GM12878 (cell line): ENCODE results near the gene TERB2. TPM values are rescaled to one million over a fixed set of nuclear protein-coding genes. Genes with fewer than 3 reads are reported as not detected.
"Not testable (repeated sequence)": the region's sequence is repeated elsewhere in the genome, so short reads cannot be mapped to it uniquely, and the experiment has no call there.

Experiments
- ATAC-seq: fragments of 200-7000 bp; cut with Tn5 transposase; 3 replicates; pipeline ENCODE4 v1.9.1; 2020; ENCODE audit warnings: mild to moderate bottlenecking, moderate library complexity
- BruUV-seq: library from RNA; stranded (reverse); fragments of 400-500 nt; replicated peaks from 2 replicates; lab custom pipeline; 2021; lab: Mats Ljungman, UMichigan
- CTCF ChIA-PET: fragments of 300-600 bp; sonication (Branson Sonifier 250); formaldehyde crosslinking; extraction: SDS; loops from one replicate; lab custom pipeline; 2021; ENCODE audit warnings: inconsistent platforms; lab: Yijun Ruan, JAX
- POLR2A ChIA-PET: fragments of 350-600 bp; formaldehyde crosslinking; extraction: SDS; loops from one replicate; lab custom pipeline; 2021; ENCODE audit warnings: inconsistent platforms; lab: Charles Lee
- RAD21 ChIA-PET: fragments of 300-600 bp; sonication (Branson Sonifier 250); formaldehyde crosslinking; loops from one replicate; lab custom pipeline; 2023; ENCODE audit warnings: antibody characterized with exemption; ENCODE audit not compliant: unreplicated experiment; lab: Charles Lee
- SMC1A ChIA-PET: fragments of 300-600 bp; sonication (Branson Sonifier 250); formaldehyde crosslinking; loops from one replicate; lab custom pipeline; 2023; ENCODE audit not compliant: unreplicated experiment, uncharacterized antibody; lab: Charles Lee
- DNase-seq: peaks from one replicate; pipeline ENCODE4 v3.0.0-alpha.2; 2011; ENCODE audit warnings: low read depth, low spot score
- FAIRE-seq: peaks from 3 replicates; lab custom pipeline; 2011; peaks lifted over from hg19 to GRCh38; lab: Jason Lieb, UNC
- H2AFZ ChIP-seq: 2 replicates; pipeline ENCODE4 v1.6.0; 2011; ENCODE audit warnings: low read depth, low read length, control low read depth; ENCODE audit not compliant: control insufficient read depth
- H3K27ac ChIP-seq: 2 replicates; pipeline ENCODE4 v1.5.1; 2011; ENCODE audit warnings: control low read depth; ENCODE audit not compliant: control insufficient read depth, insufficient read depth
- H3K27me3 ChIP-seq, 2 experiments: replicated peaks in 1 of 2; 2 replicates each; pipeline versions ENCODE4 v1.6.0 to v1.6.1; 2011; ENCODE audit warnings: low read length in 1 of 2; ENCODE audit not compliant: control insufficient read depth in 2 of 2, insufficient read depth in 2 of 2
- H3K36me3 ChIP-seq, 2 experiments: 2 replicates each; pipeline ENCODE4 v1.5.1; 2011; ENCODE audit warnings: low read length in 1 of 2; ENCODE audit not compliant: control insufficient read depth in 2 of 2, insufficient read depth in 2 of 2
- H3K4me1 ChIP-seq: 2 replicates; pipeline ENCODE4 v1.6.1; 2011; ENCODE audit warnings: mild to moderate bottlenecking, low read length, moderate library complexity, mixed read lengths; ENCODE audit not compliant: control insufficient read depth, insufficient read depth
- H3K4me2 ChIP-seq: 2 replicates; pipeline ENCODE4 v1.6.0; 2011; ENCODE audit warnings: control low read depth; ENCODE audit not compliant: control insufficient read depth, insufficient read depth
- H3K4me3 ChIP-seq: fragments of 200-600 bp; sonication (generic); 2 replicates; pipeline ENCODE4 v1.5.1; 2016
- H3K79me2 ChIP-seq: 2 replicates; pipeline ENCODE4 v1.6.0; 2011; ENCODE audit warnings: low read length; ENCODE audit not compliant: control insufficient read depth, insufficient read depth
- H3K9ac ChIP-seq: 2 replicates; pipeline ENCODE4 v1.8.0; 2011; ENCODE audit warnings: low read length, control low read depth, mixed read lengths; ENCODE audit not compliant: control insufficient read depth, insufficient read depth
- H3K9me3 ChIP-seq: replicated peaks from 3 replicates; pipeline ENCODE4 v1.5.1; 2011; ENCODE audit warnings: mild to moderate bottlenecking, low read length; ENCODE audit not compliant: control insufficient read depth, insufficient read depth
- H4K20me1 ChIP-seq: 2 replicates; pipeline ENCODE4 v1.6.0; 2011; ENCODE audit not compliant: control insufficient read depth, insufficient read depth
- SIX5 ChIP-seq: IDR thresholded peaks from 2 replicates; pipeline ENCODE4 v1.6.1; 2011; ENCODE audit warnings: mild to moderate bottlenecking, low read depth, low read length, moderate library complexity; ENCODE audit not compliant: severe bottlenecking
- WGBS: methylation state at CpG from one replicate; pipeline ENCODE4 v1.1.6; 2016; ENCODE audit warnings: low lambda C conversion rate; ENCODE audit not compliant: insufficient replicate concordance, insufficient coverage; ENCODE audit errors: missing lambda C conversion rate; 5-methylcytosine and 5-hydroxymethylcytosine counted together
- in situ Hi-C: fragments of 300-500 bp; cut with MboI; formaldehyde crosslinking; loops from 9 replicates; pipeline ENCODE4 v1.14.3; 2018; ENCODE audit warnings: mixed read lengths
- intact Hi-C: fragments of 100-400 bp; cut with micrococcal nuclease; formaldehyde crosslinking; loops from one replicate; pipeline ENCODE4 v1.14.2; 2022; ENCODE audit not compliant: unreplicated experiment
- polyA plus RNA-seq, 11 experiments: library from polyadenylated mRNA; depleted of rRNA in 4 of 11; unstranded in 6 of 11; stranded (reverse) in 5 of 11; fragments of >200 nt; fragmentation: Nextera tagmentation in 4 of 11; fragmentation: Illumina TruSeq in 1 of 11; extraction: Ambion mirVana in 4 of 11; extraction: Trizol in 1 of 11; gene quantifications; 1 replicate in 1 of 11; 2 replicates in 10 of 11; pipeline versions ENCODE4 v1.2.1 to v1.2.3, GENCODE V29; 2011 to 2016; ENCODE audit warnings: inconsistent platforms in 2 of 11, missing spikeins in 2 of 11, low read depth in 1 of 11
- total RNA-seq, 4 experiments: library from RNA; depleted of rRNA in 3 of 4; stranded (reverse); fragments of >200 nt in 3 of 4; fragmentation: Illumina TruSeq in 1 of 4; extraction: Trizol in 1 of 4; gene quantifications; 2 replicates each; pipeline versions ENCODE4 v1.2.1 to v1.2.3, GENCODE V29; 2013 to 2021
- TF ChIP-seq, protein P1 (sequence below): fragments of 450-650 bp; IDR thresholded peaks from 2 replicates; pipeline ENCODE4 v1.6.1; 2017; ENCODE audit warnings: antibody characterized with exemption, mild to moderate bottlenecking, moderate library complexity

TERB2 gene
- total and polyA plus RNA-seq, 10 of the 15 experiments (the other 5 are each of a cell fraction or from before 2014, with no cell fraction given), result not detected

GRCh38 chr15:45020901-45021259 is 64.4 kb downstream of the TERB2 start:
- H3K36me3 ChIP-seq, POLR2A ChIA-PET, intact Hi-C loops, DNase-seq, H3K9ac ChIP-seq, H3K4me2 ChIP-seq, BruUV-seq, H3K4me3 ChIP-seq, H2AFZ ChIP-seq, H3K27me3 ChIP-seq, FAIRE-seq, RAD21 ChIA-PET, H3K4me1 ChIP-seq, ATAC-seq, H4K20me1 ChIP-seq, H3K9me3 ChIP-seq, H3K27ac ChIP-seq: not testable (repeated sequence)
- H3K79me2 ChIP-seq, result peaks cover 14% of the 10 kb centered on the region
- in situ Hi-C loops, result loop anchor here (10.0 kb wide), 1 partner anchor 166 kb away; no protein-coding TSS in a partner anchor
- CTCF ChIA-PET, result interaction anchor here (4.7 kb wide), 1 partner anchor 17 kb away, joined by 22 read pairs; no protein-coding TSS in a partner anchor
- 88% methylated on average over 9 of the region's 9 CpGs for WGBS
- SMC1A ChIA-PET, result interaction anchor here (1.0 to 1.2 kb wide), 2 partner anchors 9 to 16 kb away, joined by 3 read pairs; no protein-coding TSS in a partner anchor

GRCh38 chr15:45021348-45021747 is 64.9 kb downstream of the TERB2 start:
- Histone ChIP-seq H3K4me2 (no peak overlapping the region), H4K20me1 (no peaks in the 10 kb centered on the region), H3K27me3 (no peaks in the 10 kb centered on the region), H3K9ac (no peak overlapping the region), H3K4me1 (peaks cover 7% of the 10 kb centered on the region), H2AFZ (no peak overlapping the region), H3K36me3 (no peaks in the 10 kb centered on the region), H3K27ac (no peak overlapping the region), H3K9me3 (no peaks in the 10 kb centered on the region), H3K79me2 (peaks cover 14% of the 10 kb centered on the region), H3K4me3 (no peak overlapping the region)
- 69% methylated on average over 6 of the region's 6 CpGs for WGBS
- no peak for ATAC-seq
- ChIA-PET POLR2A (no interaction called here), CTCF (interaction anchor here (1.0 to 4.7 kb wide), 3 partner anchors 16 to 97 kb away, joined by 3 to 22 read pairs (median 4); no protein-coding TSS in a partner anchor), SMC1A (interaction anchor here (1.0 to 1.2 kb wide), 2 partner anchors 9 to 15 kb away, joined by 3 read pairs; no protein-coding TSS in a partner anchor), RAD21 (no interaction called here)
- TF ChIP-seq, protein P1, sequence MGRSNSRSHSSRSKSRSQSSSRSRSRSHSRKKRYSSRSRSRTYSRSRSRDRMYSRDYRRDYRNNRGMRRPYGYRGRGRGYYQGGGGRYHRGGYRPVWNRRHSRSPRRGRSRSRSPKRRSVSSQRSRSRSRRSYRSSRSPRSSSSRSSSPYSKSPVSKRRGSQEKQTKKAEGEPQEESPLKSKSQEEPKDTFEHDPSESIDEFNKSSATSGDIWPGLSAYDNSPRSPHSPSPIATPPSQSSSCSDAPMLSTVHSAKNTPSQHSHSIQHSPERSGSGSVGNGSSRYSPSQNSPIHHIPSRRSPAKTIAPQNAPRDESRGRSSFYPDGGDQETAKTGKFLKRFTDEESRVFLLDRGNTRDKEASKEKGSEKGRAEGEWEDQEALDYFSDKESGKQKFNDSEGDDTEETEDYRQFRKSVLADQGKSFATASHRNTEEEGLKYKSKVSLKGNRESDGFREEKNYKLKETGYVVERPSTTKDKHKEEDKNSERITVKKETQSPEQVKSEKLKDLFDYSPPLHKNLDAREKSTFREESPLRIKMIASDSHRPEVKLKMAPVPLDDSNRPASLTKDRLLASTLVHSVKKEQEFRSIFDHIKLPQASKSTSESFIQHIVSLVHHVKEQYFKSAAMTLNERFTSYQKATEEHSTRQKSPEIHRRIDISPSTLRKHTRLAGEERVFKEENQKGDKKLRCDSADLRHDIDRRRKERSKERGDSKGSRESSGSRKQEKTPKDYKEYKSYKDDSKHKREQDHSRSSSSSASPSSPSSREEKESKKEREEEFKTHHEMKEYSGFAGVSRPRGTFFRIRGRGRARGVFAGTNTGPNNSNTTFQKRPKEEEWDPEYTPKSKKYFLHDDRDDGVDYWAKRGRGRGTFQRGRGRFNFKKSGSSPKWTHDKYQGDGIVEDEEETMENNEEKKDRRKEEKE, result no peak
- TF ChIP-seq SIX5, result no peak
- intact Hi-C loops, result no loop called here
- no peak for DNase-seq
- FAIRE-seq, result no peak
- no TSS peak for BruUV-seq
- in situ Hi-C loops, result loop anchor here (10.0 kb wide), 1 partner anchor 167 kb away; no protein-coding TSS in a partner anchor
